ENCODE data around the gene TUBA4A. TPM values are rescaled to one million over a fixed set of nuclear protein-coding genes. Genes with fewer than 3 reads are reported as not detected.
A peak's percentile ranks its signal among the peaks of the same experiment; 100 is the strongest.

Gene TUBA4A
- total RNA-seq, 1 donor from 2014 or later: 47.9 TPM

DNA sequence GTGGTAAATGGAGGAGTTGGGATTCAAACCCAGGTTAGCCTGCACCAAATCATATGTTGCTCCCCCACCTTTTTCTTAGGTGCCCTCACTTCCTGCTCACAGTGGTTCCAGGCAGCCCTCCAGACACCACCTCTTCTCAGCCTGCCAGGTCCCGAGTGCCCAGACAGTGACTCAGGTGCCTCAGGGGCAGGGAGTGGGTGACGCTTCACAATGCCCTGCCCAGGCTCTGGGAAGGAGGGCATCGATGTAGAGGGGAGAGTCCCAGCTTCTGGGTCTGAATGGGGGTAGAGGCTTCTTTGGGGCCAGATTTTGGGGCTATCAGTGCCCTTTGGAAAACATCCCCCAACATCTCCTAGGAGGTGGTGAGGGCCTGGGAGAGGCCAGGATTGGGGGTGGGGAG is 20.2 kb upstream of the TUBA4A start:
- Histone ChIP-seq H3K36me3 (ENCODE audit: control insufficient read depth, insufficient read depth, low read length) (no peaks in the 10 kb centered on the region), H3K4me3 (ENCODE audit: low read depth, low read length) (peak overlapping the region; percentile 4), H3K27me3 (ENCODE audit: control insufficient read depth, insufficient read depth, low read length) (no peaks in the 10 kb centered on the region)
- peak; percentile 89 for FAIRE-seq
- TF ChIP-seq CTCF (IDR thresholded peaks at IDR 0.05; ENCODE audit: insufficient read depth, low read length, severe bottlenecking): no peak
- DNase-seq (ENCODE audit: low read depth): peak; percentile 98

DNA sequence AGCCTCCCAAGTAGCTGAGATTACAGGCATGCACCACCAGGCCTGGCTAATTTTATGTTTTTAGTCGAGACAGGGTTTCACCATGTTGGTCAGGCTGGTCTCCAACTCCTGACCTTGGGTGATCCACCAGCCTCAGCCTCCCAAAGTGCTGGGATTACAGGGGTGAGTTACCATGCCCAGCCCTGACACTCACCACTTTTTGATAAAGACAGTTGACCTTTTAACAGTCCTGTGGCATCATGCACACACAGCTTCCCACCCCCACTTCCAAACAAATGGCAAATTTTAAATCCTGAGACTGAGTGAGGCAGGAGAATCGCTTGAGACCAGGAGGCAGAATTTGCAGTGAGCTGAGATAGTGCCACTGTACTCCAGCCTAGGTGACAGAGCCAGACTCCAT is 19.3 kb upstream of the TUBA4A start:
- FAIRE-seq (no peak), DNase-seq (ENCODE audit: low read depth) (peak; percentile 68)
- H3K27me3 ChIP-seq (ENCODE audit: control insufficient read depth, insufficient read depth, low read length): no peaks in the 10 kb centered on the region
- H3K4me3 ChIP-seq (ENCODE audit: low read depth, low read length): no peak overlapping the region
- TF ChIP-seq CTCF (IDR thresholded peaks at IDR 0.05; ENCODE audit: insufficient read depth, low read length, severe bottlenecking): no peak
- H3K36me3 ChIP-seq (ENCODE audit: control insufficient read depth, insufficient read depth, low read length): no peaks in the 10 kb centered on the region

GRCh38 chr2:219272356-219272755 is 18.6 kb upstream of the TUBA4A start:
- TF ChIP-seq CTCF (IDR thresholded peaks at IDR 0.05; ENCODE audit: insufficient read depth, low read length, severe bottlenecking): no peak
- Histone ChIP-seq H3K27me3 (ENCODE audit: control insufficient read depth, insufficient read depth, low read length) (no peaks in the 10 kb centered on the region), H3K36me3 (ENCODE audit: control insufficient read depth, insufficient read depth, low read length) (no peaks in the 10 kb centered on the region), H3K4me3 (ENCODE audit: low read depth, low read length) (no peak overlapping the region)
- FAIRE-seq: no peak
- no peak for DNase-seq (ENCODE audit: low read depth)

DNA sequence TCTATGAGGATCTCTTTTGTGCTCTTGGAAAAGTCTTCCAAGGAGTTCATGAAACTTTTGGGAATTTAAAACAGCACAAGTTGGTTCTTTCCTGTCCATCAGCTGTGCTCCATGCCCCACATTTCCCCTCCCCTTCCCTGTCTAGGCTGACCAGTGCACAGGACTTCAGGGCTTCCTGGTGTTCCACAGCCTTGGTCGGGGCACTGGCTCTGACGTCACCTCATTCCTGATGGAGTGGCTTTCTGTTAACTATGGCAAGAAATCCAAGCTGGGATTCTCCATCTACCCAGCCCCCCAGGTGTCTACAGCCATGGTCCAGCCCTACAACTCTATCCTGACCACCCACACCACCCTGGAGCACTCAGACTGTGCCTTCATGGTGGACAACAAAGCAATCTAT is 17.3 kb upstream of the TUBA4A start:
- FAIRE-seq: no peak
- TF ChIP-seq CTCF (IDR thresholded peaks at IDR 0.05; ENCODE audit: insufficient read depth, low read length, severe bottlenecking): no peak
- H3K27me3 ChIP-seq (ENCODE audit: control insufficient read depth, insufficient read depth, low read length): no peaks in the 10 kb centered on the region
- no peak overlapping the region for H3K4me3 ChIP-seq (ENCODE audit: low read depth, low read length)
- H3K36me3 ChIP-seq (ENCODE audit: control insufficient read depth, insufficient read depth, low read length): no peaks in the 10 kb centered on the region
- DNase-seq (ENCODE audit: low read depth): no peak

GRCh38 chr2:219270055-219270372 is 16.3 kb upstream of the TUBA4A start:
- no peak overlapping the region for H3K4me3 ChIP-seq (ENCODE audit: low read depth, low read length)
- H3K27me3 ChIP-seq (ENCODE audit: control insufficient read depth, insufficient read depth, low read length): no peaks in the 10 kb centered on the region
- FAIRE-seq (no peak), DNase-seq (ENCODE audit: low read depth) (no peak)
- no peak for TF ChIP-seq CTCF (IDR thresholded peaks at IDR 0.05; ENCODE audit: insufficient read depth, low read length, severe bottlenecking)
- no peaks in the 10 kb centered on the region for H3K36me3 ChIP-seq (ENCODE audit: control insufficient read depth, insufficient read depth, low read length)

GRCh38 chr2:219269362-219270054 is 15.8 kb upstream of the TUBA4A start:
- Histone ChIP-seq H3K27me3 (ENCODE audit: control insufficient read depth, insufficient read depth, low read length) (no peaks in the 10 kb centered on the region), H3K4me3 (ENCODE audit: low read depth, low read length) (no peak overlapping the region), H3K36me3 (ENCODE audit: control insufficient read depth, insufficient read depth, low read length) (no peaks in the 10 kb centered on the region)
- FAIRE-seq: peak; percentile 87
- peak; percentile 84 for DNase-seq (ENCODE audit: low read depth)
- TF ChIP-seq CTCF (IDR thresholded peaks at IDR 0.05; ENCODE audit: insufficient read depth, low read length, severe bottlenecking): no peak
